ENCODE data around the gene FCGBP.
"Not testable (repeated sequence)": the region's sequence is repeated elsewhere in the genome, so short reads cannot be mapped to it uniquely, and the experiment has no call there.

DNA sequence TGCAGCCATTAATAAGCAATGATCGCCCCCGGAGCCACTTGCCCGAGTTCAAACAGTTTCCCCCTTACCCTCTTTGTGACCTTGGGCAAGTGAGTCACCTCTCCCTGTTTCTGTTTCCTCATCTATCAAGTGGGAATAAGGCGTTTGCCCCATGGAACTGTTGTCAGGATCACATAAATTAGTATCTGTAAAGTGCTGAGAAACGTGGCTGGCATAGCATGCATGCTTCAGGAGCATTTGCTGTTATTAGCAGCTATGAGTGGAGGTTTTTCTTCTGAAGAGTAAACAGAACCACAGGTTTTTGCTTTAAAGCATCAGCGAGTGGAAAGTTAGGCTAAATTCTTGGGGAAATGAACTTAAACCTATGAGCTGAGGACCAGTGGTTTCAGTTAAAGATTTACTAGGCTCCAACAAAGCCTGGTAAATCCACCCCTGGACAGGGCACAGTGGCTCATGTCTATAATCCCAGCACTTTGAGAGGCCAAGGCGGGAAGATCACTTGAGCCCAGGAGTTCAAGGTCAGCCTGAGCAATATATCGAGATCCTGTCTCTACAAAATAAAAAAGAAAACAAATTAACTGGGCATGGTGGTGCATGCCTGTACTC is 30.8 kb downstream of the FCGBP start:
- TF ChIP-seq CTCF (IDR thresholded peaks at IDR 0.05 in 2 of 3, conservative IDR thresholded peaks at IDR 0.05 in 1 of 3; ENCODE audit: borderline replicate concordance in 1 of 3, insufficient read depth in 1 of 3, low read depth in 2 of 3, low read length in 2 of 3); FOSL1 (IDR thresholded peaks at IDR 0.05; ENCODE audit: low read depth); ZNF274 (IDR thresholded peaks at IDR 0.05; ENCODE audit: low read depth, low read length); EZH2 (IDR thresholded peaks at IDR 0.05); CEBPB (IDR thresholded peaks at IDR 0.05; ENCODE audit: low read depth); TCF7L2 (IDR thresholded peaks at IDR 0.05; ENCODE audit: borderline replicate concordance, extremely low read depth, insufficient read depth, insufficient read length); RAD21 (IDR thresholded peaks at IDR 0.05; ENCODE audit: low read depth): not testable (repeated sequence)

Data from HCT116 (cell line).